ENCODE results near the gene BEGAIN. TPM values are rescaled to one million over a fixed set of nuclear protein-coding genes. Genes with fewer than 3 reads are reported as not detected.

BEGAIN gene
- polyA plus RNA-seq, 2 donors = 0.28 to 0.88 TPM

- Histone ChIP-seq H3K4me1 (ENCODE audit: control insufficient read depth in 2 of 2, insufficient read depth in 2 of 2, low read length in 1 of 2) (peaks cover 0 to 2% of the 10 kb centered on the region in 2 donors), H3K4me3 (ENCODE audit: low read depth in 1 of 2, low read length in 2 of 2) (no peak overlapping the region), H3K27me3 (ENCODE audit: control insufficient read depth in 1 of 2, insufficient read depth in 2 of 2, low read length in 2 of 2) (no peaks in the 10 kb centered on the region), H3K27ac (ENCODE audit: low read depth in 2 of 2, low read length in 1 of 2) (no peak overlapping the region), H3K9me3 (ENCODE audit: control insufficient read depth in 2 of 2, insufficient read depth in 1 of 2, low read depth in 1 of 2, low read length in 1 of 2) (peaks cover 2 to 5% of the 10 kb centered on the region in 2 donors), H3K36me3 (ENCODE audit: control insufficient read depth in 2 of 2, insufficient read depth in 2 of 2, low read length in 1 of 2) (no peaks in the 10 kb centered on the region)
- WGBS, 2 donors = 77% methylated on average over 17 to 18 of the region's 18 CpGs
These were observed 16.3 kb upstream of the BEGAIN start for GRCh38 chr14:100603341-100604120.

- Histone ChIP-seq H3K9me3 (ENCODE audit: control insufficient read depth in 2 of 2, insufficient read depth in 1 of 2, low read depth in 1 of 2, low read length in 1 of 2) (peaks cover 2 to 5% of the 10 kb centered on the region in 2 donors), H3K4me3 (ENCODE audit: low read depth in 1 of 2, low read length in 2 of 2) (no peak overlapping the region), H3K27me3 (ENCODE audit: control insufficient read depth in 1 of 2, insufficient read depth in 2 of 2, low read length in 2 of 2) (no peaks in the 10 kb centered on the region), H3K4me1 (ENCODE audit: control insufficient read depth in 2 of 2, insufficient read depth in 2 of 2, low read length in 1 of 2) (peaks cover 0 to 2% of the 10 kb centered on the region in 2 donors), H3K27ac (ENCODE audit: low read depth in 2 of 2, low read length in 1 of 2) (no peak overlapping the region), H3K36me3 (ENCODE audit: control insufficient read depth in 2 of 2, insufficient read depth in 2 of 2, low read length in 1 of 2) (no peaks in the 10 kb centered on the region)
- WGBS, 2 donors = 66 to 68% methylated on average over 7 of the region's 7 CpGs
These were observed 15.5 kb upstream of the BEGAIN start for GRCh38 chr14:100602621-100603230.

GRCh38 chr14:100601914-100602313 lies 14.7 kb upstream of the BEGAIN start:
- 79 to 81% methylated on average over 4 of the region's 4 CpGs for WGBS, 2 donors
- Histone ChIP-seq H3K9me3 (ENCODE audit: control insufficient read depth in 2 of 2, insufficient read depth in 1 of 2, low read depth in 1 of 2, low read length in 1 of 2) (peaks cover 0 to 5% of the 10 kb centered on the region in 2 donors), H3K27ac (ENCODE audit: low read depth in 2 of 2, low read length in 1 of 2) (no peak overlapping the region), H3K4me1 (ENCODE audit: control insufficient read depth in 2 of 2, insufficient read depth in 2 of 2, low read length in 1 of 2) (peaks cover 0 to 2% of the 10 kb centered on the region in 2 donors), H3K36me3 (ENCODE audit: control insufficient read depth in 2 of 2, insufficient read depth in 2 of 2, low read length in 1 of 2) (no peaks in the 10 kb centered on the region), H3K4me3 (ENCODE audit: low read depth in 1 of 2, low read length in 2 of 2) (no peak overlapping the region), H3K27me3 (ENCODE audit: control insufficient read depth in 1 of 2, insufficient read depth in 2 of 2, low read length in 2 of 2) (no peaks in the 10 kb centered on the region)

GRCh38 chr14:100601064-100601463 lies 13.8 kb upstream of the BEGAIN start:
- WGBS, 2 donors = 72 to 89% methylated on average over 2 of the region's 2 CpGs
- peaks cover 0 to 5% of the 10 kb centered on the region in 2 donors for H3K9me3 ChIP-seq (ENCODE audit: control insufficient read depth in 2 of 2, insufficient read depth in 1 of 2, low read depth in 1 of 2, low read length in 1 of 2)
- no peak overlapping the region for H3K4me3 ChIP-seq (ENCODE audit: low read depth in 1 of 2, low read length in 2 of 2)
- no peaks in the 10 kb centered on the region for H3K27me3 ChIP-seq (ENCODE audit: control insufficient read depth in 1 of 2, insufficient read depth in 2 of 2, low read length in 2 of 2)
- H3K36me3 ChIP-seq (ENCODE audit: control insufficient read depth in 2 of 2, insufficient read depth in 2 of 2, low read length in 1 of 2) = no peaks in the 10 kb centered on the region
- peaks cover 0 to 2% of the 10 kb centered on the region in 2 donors for H3K4me1 ChIP-seq (ENCODE audit: control insufficient read depth in 2 of 2, insufficient read depth in 2 of 2, low read length in 1 of 2)
- H3K27ac ChIP-seq (ENCODE audit: low read depth in 2 of 2, low read length in 1 of 2) = no peak overlapping the region

- H3K27me3 ChIP-seq (ENCODE audit: control insufficient read depth in 1 of 2, insufficient read depth in 2 of 2, low read length in 2 of 2) = no peaks in the 10 kb centered on the region
- peaks cover 0 to 5% of the 10 kb centered on the region in 2 donors for H3K9me3 ChIP-seq (ENCODE audit: control insufficient read depth in 2 of 2, insufficient read depth in 1 of 2, low read depth in 1 of 2, low read length in 1 of 2)
- peaks cover 0 to 2% of the 10 kb centered on the region in 2 donors for H3K4me1 ChIP-seq (ENCODE audit: control insufficient read depth in 2 of 2, insufficient read depth in 2 of 2, low read length in 1 of 2)
- H3K36me3 ChIP-seq (ENCODE audit: control insufficient read depth in 2 of 2, insufficient read depth in 2 of 2, low read length in 1 of 2) = no peaks in the 10 kb centered on the region
- 65 to 68% methylated on average over 2 of the region's 2 CpGs for WGBS, 2 donors
- H3K4me3 ChIP-seq (ENCODE audit: low read depth in 1 of 2, low read length in 2 of 2) = no peak overlapping the region
- no peak overlapping the region for H3K27ac ChIP-seq (ENCODE audit: low read depth in 2 of 2, low read length in 1 of 2)
These were observed 12.8 kb upstream of the BEGAIN start for GRCh38 chr14:100599981-100600380.

GRCh38 chr14:100594625-100594951 lies 7.4 kb upstream of the BEGAIN start:
- 78 to 82% methylated on average over 5 of the region's 5 CpGs for WGBS, 2 donors
- no peaks in the 10 kb centered on the region for H3K36me3 ChIP-seq (ENCODE audit: control insufficient read depth in 2 of 2, insufficient read depth in 2 of 2, low read length in 1 of 2)
- no peaks in the 10 kb centered on the region for H3K27me3 ChIP-seq (ENCODE audit: control insufficient read depth in 1 of 2, insufficient read depth in 2 of 2, low read length in 2 of 2)
- no peak overlapping the region for H3K27ac ChIP-seq (ENCODE audit: low read depth in 2 of 2, low read length in 1 of 2)
- H3K4me1 ChIP-seq (ENCODE audit: control insufficient read depth in 2 of 2, insufficient read depth in 2 of 2, low read length in 1 of 2) = no peaks in the 10 kb centered on the region
- no peak overlapping the region for H3K4me3 ChIP-seq (ENCODE audit: low read depth in 1 of 2, low read length in 2 of 2)
- no peaks in the 10 kb centered on the region for H3K9me3 ChIP-seq (ENCODE audit: control insufficient read depth in 2 of 2, insufficient read depth in 1 of 2, low read depth in 1 of 2, low read length in 1 of 2)

- H3K27me3 ChIP-seq (ENCODE audit: control insufficient read depth in 1 of 2, insufficient read depth in 2 of 2, low read length in 2 of 2) = no peaks in the 10 kb centered on the region
- no peak overlapping the region for H3K27ac ChIP-seq (ENCODE audit: low read depth in 2 of 2, low read length in 1 of 2)
- no peaks in the 10 kb centered on the region for H3K36me3 ChIP-seq (ENCODE audit: control insufficient read depth in 2 of 2, insufficient read depth in 2 of 2, low read length in 1 of 2)
- no peaks in the 10 kb centered on the region for H3K4me1 ChIP-seq (ENCODE audit: control insufficient read depth in 2 of 2, insufficient read depth in 2 of 2, low read length in 1 of 2)
- no peaks in the 10 kb centered on the region for H3K9me3 ChIP-seq (ENCODE audit: control insufficient read depth in 2 of 2, insufficient read depth in 1 of 2, low read depth in 1 of 2, low read length in 1 of 2)
- no peak overlapping the region for H3K4me3 ChIP-seq (ENCODE audit: low read depth in 1 of 2, low read length in 2 of 2)
- WGBS, 2 donors = 86 to 92% methylated on average over 27 of the region's 27 CpGs
These were observed 6.8 kb upstream of the BEGAIN start for GRCh38 chr14:100593751-100594624.

GRCh38 chr14:100592972-100593371 lies 5.8 kb upstream of the BEGAIN start:
- no peaks in the 10 kb centered on the region for H3K9me3 ChIP-seq (ENCODE audit: control insufficient read depth in 2 of 2, insufficient read depth in 1 of 2, low read depth in 1 of 2, low read length in 1 of 2)
- H3K27me3 ChIP-seq (ENCODE audit: control insufficient read depth in 1 of 2, insufficient read depth in 2 of 2, low read length in 2 of 2) = peaks cover 0 to 2% of the 10 kb centered on the region in 2 donors
- H3K27ac ChIP-seq (ENCODE audit: low read depth in 2 of 2, low read length in 1 of 2) = no peak overlapping the region
- H3K4me3 ChIP-seq (ENCODE audit: low read depth in 1 of 2, low read length in 2 of 2) = no peak overlapping the region
- WGBS, 2 donors = 66 to 71% methylated on average over 4 of the region's 4 CpGs
- no peaks in the 10 kb centered on the region for H3K4me1 ChIP-seq (ENCODE audit: control insufficient read depth in 2 of 2, insufficient read depth in 2 of 2, low read length in 1 of 2)
- no peaks in the 10 kb centered on the region for H3K36me3 ChIP-seq (ENCODE audit: control insufficient read depth in 2 of 2, insufficient read depth in 2 of 2, low read length in 1 of 2)

GRCh38 chr14:100592461-100592891 lies 5.3 kb upstream of the BEGAIN start:
- H3K4me1 ChIP-seq (ENCODE audit: control insufficient read depth in 2 of 2, insufficient read depth in 2 of 2, low read length in 1 of 2) = no peaks in the 10 kb centered on the region
- no peaks in the 10 kb centered on the region for H3K36me3 ChIP-seq (ENCODE audit: control insufficient read depth in 2 of 2, insufficient read depth in 2 of 2, low read length in 1 of 2)
- 79 to 81% methylated on average over 10 of the region's 10 CpGs for WGBS, 2 donors
- no peak overlapping the region for H3K4me3 ChIP-seq (ENCODE audit: low read depth in 1 of 2, low read length in 2 of 2)
- no peaks in the 10 kb centered on the region for H3K9me3 ChIP-seq (ENCODE audit: control insufficient read depth in 2 of 2, insufficient read depth in 1 of 2, low read depth in 1 of 2, low read length in 1 of 2)
- H3K27ac ChIP-seq (ENCODE audit: low read depth in 2 of 2, low read length in 1 of 2) = no peak overlapping the region
- peaks cover 0 to 6% of the 10 kb centered on the region in 2 donors for H3K27me3 ChIP-seq (ENCODE audit: control insufficient read depth in 1 of 2, insufficient read depth in 2 of 2, low read length in 2 of 2)
